Epithelial cell of esophagus (primary cell): ENCODE measurements around the gene LRP1.

Experiments used
- DNase-seq: peaks from one replicate; pipeline ENCODE4 v3.0.0; 2010; ENCODE audit warnings: low read depth
- H3K4me3 ChIP-seq: 2 replicates; pipeline ENCODE4 v1.5.1; 2011; ENCODE audit warnings: mild to moderate bottlenecking, low read length, control low read depth
- CTCF ChIP-seq: IDR thresholded peaks from 2 replicates; pipeline ENCODE4 v1.5.1; 2011; ENCODE audit warnings: low read depth, mild to moderate bottlenecking, low read length, control low read depth, inconsistent platforms; ENCODE audit not compliant: insufficient read depth; ENCODE audit errors: missing control alignments

LRP1 gene

GRCh38 chr12:57158186-57158585 is 29.9 kb downstream of the LRP1 start:
- no peak for DNase-seq
- no peak for TF ChIP-seq CTCF
- H3K4me3 ChIP-seq = no peak overlapping the region

GRCh38 chr12:57158665-57159064 is 30.4 kb downstream of the LRP1 start:
- no peak overlapping the region for H3K4me3 ChIP-seq
- no peak for DNase-seq

GRCh38 chr12:57159311-57159710 is 31.0 kb downstream of the LRP1 start:
- no peak for DNase-seq
- TF ChIP-seq CTCF = no peak
- no peak overlapping the region for H3K4me3 ChIP-seq

More at GRCh38 chr12:57158665-57159064, 30.4 kb downstream of the LRP1 start:
- no peak for TF ChIP-seq CTCF

GRCh38 chr12:57160040-57160439 is 31.8 kb downstream of the LRP1 start:
- H3K4me3 ChIP-seq = no peak overlapping the region
- no peak for TF ChIP-seq CTCF
- DNase-seq = no peak

- no peak for DNase-seq
- no peak for TF ChIP-seq CTCF
- H3K4me3 ChIP-seq = no peak overlapping the region
Measured at GRCh38 chr12:57160741-57161140, 32.5 kb downstream of the LRP1 start.

GRCh38 chr12:57161491-57161890 is 33.2 kb downstream of the LRP1 start:
- H3K4me3 ChIP-seq = no peak overlapping the region
- TF ChIP-seq CTCF = no peak
- DNase-seq = peak; percentile 34

- DNase-seq = no peak
- TF ChIP-seq CTCF = no peak
- no peak overlapping the region for H3K4me3 ChIP-seq
Measured at GRCh38 chr12:57162553-57163125, 34.4 kb downstream of the LRP1 start.
